ENCODE results near the gene CXCL17. TPM values are rescaled to one million over a fixed set of nuclear protein-coding genes. Genes with fewer than 3 reads are reported as not detected.

The CXCL17 gene
- total RNA-seq, 2 experiments from 2014 or later = not detected

DNA sequence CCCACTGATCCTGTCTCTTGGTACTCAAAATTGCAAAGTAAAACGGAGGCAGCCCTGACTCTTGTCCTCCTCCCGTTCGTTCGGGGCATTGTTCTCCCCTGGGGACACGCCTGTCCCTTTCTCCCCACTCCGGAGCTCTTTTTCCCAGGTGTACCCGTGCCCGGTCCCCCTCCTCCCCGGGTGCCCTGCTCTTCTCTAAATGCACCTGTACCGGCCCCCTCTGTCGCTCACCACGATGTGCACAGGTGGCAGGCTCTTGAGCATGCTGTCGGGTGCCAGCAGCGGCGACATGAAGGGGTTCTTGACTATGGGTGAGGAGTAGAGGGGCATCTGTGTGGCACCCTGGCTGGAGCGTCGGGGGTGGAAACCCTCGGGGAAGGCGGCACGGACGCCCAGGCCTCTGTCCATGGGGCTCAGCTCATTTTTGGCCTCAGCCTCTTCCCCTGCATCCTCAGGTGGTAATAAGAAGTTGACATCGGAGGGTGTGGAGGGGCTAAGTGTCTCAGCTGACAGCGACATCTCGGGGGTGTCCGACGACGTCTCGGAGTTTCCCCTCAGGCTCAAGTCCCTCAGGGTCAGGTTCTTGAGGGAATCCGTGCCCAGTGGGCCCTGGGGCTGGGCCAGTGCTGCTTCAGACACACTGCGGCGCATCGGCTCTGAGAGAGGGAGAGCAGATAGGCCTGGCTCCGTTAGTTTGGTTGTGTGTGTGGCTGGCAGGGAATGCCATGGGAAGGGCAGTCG lies 40.2 kb downstream of the CXCL17 start:
- BruUV-seq (replicated peaks) = no TSS peak
- H3K79me2 ChIP-seq (ENCODE audit: insufficient read depth, low read depth, low read length) = no peaks in the 10 kb centered on the region
- no peak overlapping the region; the same call in 1 of the 2 replicates for H3K4me2 ChIP-seq (ENCODE audit: low read length)
- no peak for DNase-seq (ENCODE audit: low spot score)
- no peak for TF ChIP-seq EZH2phosphoT487 (IDR thresholded peaks at IDR 0.05; ENCODE audit: borderline replicate concordance, low read depth, low read length)
- TF ChIP-seq, protein P1, sequence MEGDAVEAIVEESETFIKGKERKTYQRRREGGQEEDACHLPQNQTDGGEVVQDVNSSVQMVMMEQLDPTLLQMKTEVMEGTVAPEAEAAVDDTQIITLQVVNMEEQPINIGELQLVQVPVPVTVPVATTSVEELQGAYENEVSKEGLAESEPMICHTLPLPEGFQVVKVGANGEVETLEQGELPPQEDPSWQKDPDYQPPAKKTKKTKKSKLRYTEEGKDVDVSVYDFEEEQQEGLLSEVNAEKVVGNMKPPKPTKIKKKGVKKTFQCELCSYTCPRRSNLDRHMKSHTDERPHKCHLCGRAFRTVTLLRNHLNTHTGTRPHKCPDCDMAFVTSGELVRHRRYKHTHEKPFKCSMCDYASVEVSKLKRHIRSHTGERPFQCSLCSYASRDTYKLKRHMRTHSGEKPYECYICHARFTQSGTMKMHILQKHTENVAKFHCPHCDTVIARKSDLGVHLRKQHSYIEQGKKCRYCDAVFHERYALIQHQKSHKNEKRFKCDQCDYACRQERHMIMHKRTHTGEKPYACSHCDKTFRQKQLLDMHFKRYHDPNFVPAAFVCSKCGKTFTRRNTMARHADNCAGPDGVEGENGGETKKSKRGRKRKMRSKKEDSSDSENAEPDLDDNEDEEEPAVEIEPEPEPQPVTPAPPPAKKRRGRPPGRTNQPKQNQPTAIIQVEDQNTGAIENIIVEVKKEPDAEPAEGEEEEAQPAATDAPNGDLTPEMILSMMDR (conservative IDR thresholded peaks at IDR 0.05; ENCODE audit: low read length) = no peak
- H3K27ac ChIP-seq (ENCODE audit: low read depth, low read length, poor library complexity, severe bottlenecking) = no peak overlapping the region
- no peaks in the 10 kb centered on the region for H3K9me3 ChIP-seq (ENCODE audit: low read length)
- peaks cover 39% of the 10 kb centered on the region for H3K36me3 ChIP-seq (ENCODE audit: insufficient read depth, low read length)
- H4K20me1 ChIP-seq (ENCODE audit: insufficient read depth, low read length) = no peaks in the 10 kb centered on the region
- H3K4me1 ChIP-seq (ENCODE audit: insufficient read depth, low read length, poor library complexity, severe bottlenecking) = peaks cover 3% of the 10 kb centered on the region
- no peaks in the 10 kb centered on the region for H3K9me2 ChIP-seq (ENCODE audit: insufficient read depth, low read length)
- intact Hi-C loops (cut with micrococcal nuclease; ENCODE audit: unreplicated experiment) = no loop called here
- no peak overlapping the region for H2AFZ ChIP-seq (ENCODE audit: low read length)
- ChIA-PET CTCF (ENCODE audit: unreplicated experiment) (no interaction called here), POLR2A (no interaction called here)
- H3K4me3 ChIP-seq (ENCODE audit: low read depth, low read length, poor library complexity, severe bottlenecking) = no peak overlapping the region

DNA sequence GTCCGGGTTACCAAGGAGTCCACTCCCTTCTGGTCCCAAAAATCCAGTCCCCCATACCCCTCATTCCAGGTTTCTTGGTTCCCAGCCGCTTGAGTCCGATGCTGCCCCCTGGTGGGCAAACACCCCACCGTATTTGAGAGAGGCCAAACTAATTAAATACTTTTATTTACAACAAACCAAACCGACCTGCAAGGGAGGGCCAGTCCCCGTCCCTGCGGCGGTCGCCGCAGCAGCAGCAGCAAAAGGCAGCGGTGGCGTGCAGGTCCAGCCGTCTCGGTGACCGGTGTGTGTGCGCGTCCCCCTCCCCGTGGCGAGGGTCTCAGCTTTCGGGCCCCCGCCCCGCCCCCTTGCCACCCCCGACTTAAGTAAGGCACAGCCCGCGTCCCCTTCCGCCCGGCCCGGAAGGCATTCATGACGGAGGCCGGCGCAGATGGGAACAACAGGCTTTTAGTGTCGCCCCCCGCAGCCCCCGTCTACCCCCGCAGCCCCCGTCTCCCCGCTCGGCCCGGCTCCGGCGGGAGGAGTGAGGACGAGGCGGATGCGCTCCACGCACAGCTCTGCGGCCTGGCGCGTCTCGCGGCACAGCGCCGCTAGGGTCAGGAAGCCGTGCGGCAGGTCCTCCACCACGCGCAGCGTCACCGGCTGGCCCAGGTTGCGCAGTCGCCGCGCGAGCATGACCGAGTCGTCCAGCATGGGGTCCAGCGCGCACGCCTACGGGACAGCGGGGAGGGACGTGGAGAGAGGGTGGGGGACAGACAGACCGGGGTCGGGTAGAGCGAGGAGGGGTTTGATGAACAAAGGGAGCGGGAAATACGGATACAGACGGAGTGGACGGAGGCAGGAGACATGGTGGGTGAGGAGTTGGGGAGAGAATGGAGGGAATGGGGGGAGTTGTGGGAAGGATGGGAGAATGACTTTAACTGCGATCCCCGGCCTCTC lies 41.1 kb downstream of the CXCL17 start:
- intact Hi-C loops (cut with micrococcal nuclease; ENCODE audit: unreplicated experiment) = no loop called here
- no peaks in the 10 kb centered on the region for H3K79me2 ChIP-seq (ENCODE audit: insufficient read depth, low read depth, low read length)
- no peaks in the 10 kb centered on the region for H3K9me3 ChIP-seq (ENCODE audit: low read length)
- peak overlapping the region; percentile 25 for H3K4me3 ChIP-seq (ENCODE audit: low read depth, low read length, poor library complexity, severe bottlenecking)
- H3K4me1 ChIP-seq (ENCODE audit: insufficient read depth, low read length, poor library complexity, severe bottlenecking) = peaks cover 6% of the 10 kb centered on the region
- TF ChIP-seq EZH2phosphoT487 (IDR thresholded peaks at IDR 0.05; ENCODE audit: borderline replicate concordance, low read depth, low read length) = no peak
- TF ChIP-seq, protein P1 (conservative IDR thresholded peaks at IDR 0.05; ENCODE audit: low read length) = peak; percentile 96
- no peak overlapping the region for H2AFZ ChIP-seq (ENCODE audit: low read length)
- no TSS peak for BruUV-seq (replicated peaks)
- H3K4me2 ChIP-seq (ENCODE audit: low read length) = peak overlapping the region; percentile 42; the same call in 1 of the 2 replicates
- peak; percentile 72 for DNase-seq (ENCODE audit: low spot score)
- ChIA-PET CTCF (ENCODE audit: unreplicated experiment) (no interaction called here), POLR2A (interaction anchor here (0.6 kb wide), 1 partner anchor 214 kb away, joined by 3 read pairs; no protein-coding TSS in a partner anchor)
- no peaks in the 10 kb centered on the region for H3K9me2 ChIP-seq (ENCODE audit: insufficient read depth, low read length)
- peaks cover 30% of the 10 kb centered on the region for H3K36me3 ChIP-seq (ENCODE audit: insufficient read depth, low read length)
- no peak overlapping the region for H3K27ac ChIP-seq (ENCODE audit: low read depth, low read length, poor library complexity, severe bottlenecking)
- no peaks in the 10 kb centered on the region for H4K20me1 ChIP-seq (ENCODE audit: insufficient read depth, low read length)
